HG03135 (cell line): ENCODE measurements around the gene EXOC4.

ENCODE experiments used
- ATAC-seq: cut with Tn5 transposase; IDR thresholded peaks from one replicate; pipeline ENCODE4 v1.9.1; 2021; ENCODE audit warnings: mild to moderate bottlenecking, moderate library complexity; ENCODE audit not compliant: unreplicated experiment

EXOC4 gene

GRCh38 chr7:133741078-133741477 is 488.2 kb downstream of the EXOC4 start:
- ATAC-seq, result no peak

GRCh38 chr7:133741703-133742102 is 488.8 kb downstream of the EXOC4 start:
- ATAC-seq, result no peak

GRCh38 chr7:133742709-133743538 is 490.0 kb downstream of the EXOC4 start:
- ATAC-seq, result no peak

DNA sequence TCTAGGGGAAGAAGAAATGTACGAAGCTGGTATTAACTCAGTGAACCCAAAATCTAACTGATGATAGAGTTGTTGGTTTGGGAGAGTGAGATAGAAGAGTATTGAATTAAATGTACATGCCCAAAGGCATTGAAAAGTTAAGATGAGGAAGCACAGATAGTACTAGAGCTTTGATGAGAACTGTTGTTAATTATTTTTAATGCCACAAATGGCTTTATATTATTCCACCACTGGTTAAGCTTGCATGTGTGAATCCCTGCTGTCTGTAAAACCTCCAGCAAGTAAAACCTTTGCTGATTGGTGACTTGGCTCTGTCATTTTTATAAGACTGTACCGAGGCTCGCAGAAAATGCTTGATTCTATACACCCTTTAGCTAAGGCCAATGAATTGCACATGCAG is 491.6 kb downstream of the EXOC4 start:
- ATAC-seq, result no peak

DNA sequence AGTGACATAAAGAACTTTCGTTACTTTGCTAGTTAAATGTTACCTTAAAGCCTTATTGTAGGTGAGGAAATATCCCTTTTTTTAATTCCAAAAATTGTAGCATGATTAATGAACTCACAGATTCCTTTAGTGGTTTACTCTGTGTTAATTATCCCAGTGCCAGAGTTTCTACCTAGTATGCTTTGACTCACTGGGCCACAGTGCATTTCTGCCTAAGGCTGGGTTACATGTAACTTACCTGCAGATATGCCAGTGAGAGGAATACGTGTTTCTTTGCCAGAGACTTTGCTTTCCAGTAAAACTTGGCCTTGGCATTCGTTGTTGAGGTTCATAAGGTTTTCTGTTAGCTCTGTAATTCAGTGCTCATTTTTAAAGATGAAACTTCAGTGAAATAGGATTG is 493.4 kb downstream of the EXOC4 start:
- no peak for ATAC-seq

DNA sequence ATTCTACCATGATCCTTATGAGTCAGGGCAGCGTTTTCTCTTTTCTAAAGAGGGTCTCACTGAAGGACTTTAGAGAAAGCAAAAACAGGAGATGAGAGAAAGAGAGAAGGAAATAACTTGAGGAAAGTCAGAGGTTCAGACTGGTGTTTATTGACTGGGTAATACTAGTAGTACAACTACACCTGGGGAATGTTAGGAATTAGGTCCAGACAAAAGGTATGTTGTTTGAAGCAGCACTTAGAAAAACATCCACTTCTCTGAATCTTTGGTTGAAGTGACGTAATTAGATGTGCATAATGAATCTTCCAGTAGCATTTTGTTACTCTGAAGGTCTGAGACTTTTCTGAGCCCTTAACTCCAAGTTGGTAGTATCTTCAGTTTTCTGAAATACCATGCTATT is 494.0 kb downstream of the EXOC4 start:
- ATAC-seq, result no peak

DNA sequence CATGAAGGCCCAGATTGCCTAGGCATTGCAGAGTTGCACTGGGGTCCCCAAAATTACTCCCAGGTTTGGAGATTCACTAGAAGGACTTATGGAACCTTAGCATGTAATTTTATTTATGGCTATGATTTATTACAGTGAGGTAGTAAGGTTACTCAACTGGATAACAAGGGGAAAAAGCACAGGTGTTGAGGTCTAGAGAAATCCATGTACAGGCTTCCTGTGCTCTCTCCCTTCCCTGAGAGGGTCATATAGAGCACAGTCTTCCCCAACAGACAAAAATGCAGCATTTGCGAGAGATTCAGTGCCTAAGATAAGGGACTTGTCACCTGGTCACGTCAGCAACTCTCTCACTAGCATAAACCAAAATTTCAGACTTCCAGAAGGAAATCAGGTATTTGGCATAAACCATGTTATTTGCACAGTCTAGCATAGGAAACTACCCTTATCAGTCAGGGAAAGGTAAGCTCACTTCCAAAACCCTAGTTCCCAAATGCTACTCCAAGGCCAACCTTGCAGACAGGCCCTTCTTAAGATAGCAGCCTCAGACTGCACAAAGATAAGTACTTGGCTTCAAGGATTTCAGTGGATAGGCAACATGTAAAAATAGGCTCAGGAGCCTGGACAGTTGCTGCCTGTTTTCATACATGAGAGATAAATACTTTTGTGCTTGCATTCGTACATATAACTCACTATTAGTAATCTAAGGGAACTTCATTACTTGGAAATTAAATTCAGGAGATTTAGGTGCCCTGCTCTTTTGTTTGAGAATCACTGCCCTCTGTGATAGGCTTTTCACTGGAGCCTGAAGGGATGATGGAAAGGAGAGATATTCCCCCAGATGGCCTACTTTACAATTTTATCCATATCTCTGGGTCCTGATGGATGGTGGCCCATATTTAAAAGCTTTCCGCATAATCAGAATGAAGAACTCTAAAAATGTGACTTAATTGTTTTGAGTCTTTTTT is 495.8 kb downstream of the EXOC4 start:
- ATAC-seq, result no peak

GRCh38 chr7:133750287-133750686 is 497.4 kb downstream of the EXOC4 start:
- ATAC-seq, result no peak

- no peak for ATAC-seq
Measured at GRCh38 chr7:133751079-133751478, 498.2 kb downstream of the EXOC4 start.

- no peak for ATAC-seq
Measured at GRCh38 chr7:133753513-133753912, 500.6 kb downstream of the EXOC4 start.

DNA sequence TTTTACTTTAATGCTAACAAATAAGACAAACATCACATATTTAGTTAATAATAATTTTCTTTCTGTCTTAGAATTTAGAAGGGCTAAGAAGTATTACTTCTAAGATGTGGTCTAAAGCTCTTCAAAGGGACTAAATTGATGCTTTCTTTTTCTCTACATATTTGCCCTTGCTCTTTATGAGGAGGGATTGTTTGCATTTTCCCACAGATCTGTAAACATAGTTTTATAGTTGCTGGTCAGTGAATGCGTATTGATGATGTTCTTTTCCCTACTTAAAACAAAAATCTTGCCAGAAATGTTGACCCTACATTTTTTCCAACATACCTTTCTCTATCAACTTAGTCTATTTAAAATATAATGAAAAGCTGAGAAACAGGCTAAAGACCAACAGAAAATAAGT is 501.8 kb downstream of the EXOC4 start:
- ATAC-seq, result no peak

- no peak for ATAC-seq
Measured at GRCh38 chr7:133755901-133756300, 503.0 kb downstream of the EXOC4 start.

GRCh38 chr7:133761443-133761842 is 508.6 kb downstream of the EXOC4 start:
- no peak for ATAC-seq

GRCh38 chr7:133763076-133763640 is 510.3 kb downstream of the EXOC4 start:
- no peak for ATAC-seq

DNA sequence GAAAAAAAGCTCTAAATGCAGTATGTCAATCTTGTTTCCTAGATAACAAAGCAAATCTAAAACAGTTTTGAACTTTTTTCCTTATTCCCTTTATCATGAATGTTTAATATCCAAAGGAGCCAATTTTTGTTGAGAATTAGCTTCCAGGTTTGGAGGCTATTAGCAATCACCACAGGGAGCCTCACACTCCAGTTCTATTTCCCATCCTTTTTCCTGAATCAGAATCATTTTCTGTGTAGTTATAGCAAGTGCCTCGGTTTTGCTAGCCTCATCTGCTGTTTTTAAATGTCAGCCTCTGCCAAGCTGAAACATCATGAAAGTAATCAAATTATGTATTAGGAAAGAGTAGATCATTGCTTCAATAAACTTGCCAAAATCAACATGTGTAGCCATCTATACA is 516.8 kb downstream of the EXOC4 start:
- ATAC-seq, result no peak

DNA sequence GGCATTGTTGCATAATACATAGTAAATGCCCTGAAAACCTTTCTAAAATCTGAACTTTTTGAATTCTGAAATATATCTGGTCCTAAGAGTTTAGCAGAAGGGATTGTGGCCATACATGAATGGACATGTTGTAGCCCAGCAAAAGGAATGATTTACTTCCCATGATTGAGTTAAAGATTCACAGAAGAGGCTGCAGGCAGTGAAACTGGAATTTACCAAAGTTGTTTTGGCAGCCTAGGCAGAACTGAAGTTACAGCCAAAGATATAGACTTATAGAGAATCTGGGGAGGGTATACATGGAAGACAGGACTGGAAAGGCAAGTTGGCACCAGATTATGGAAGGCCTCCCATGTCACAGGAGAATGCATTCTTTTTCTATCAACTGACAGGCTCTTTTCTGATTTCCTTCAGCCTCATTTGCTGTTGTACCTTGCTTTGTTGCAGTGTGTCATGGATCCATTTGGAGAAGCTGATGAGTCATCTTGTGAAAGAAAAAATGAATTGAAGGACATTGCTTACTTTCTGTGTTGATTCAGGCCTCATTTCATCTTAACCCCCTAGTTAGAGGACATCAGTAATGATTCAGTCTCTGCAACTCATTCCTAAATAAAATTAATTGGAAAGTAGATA is 518.1 kb downstream of the EXOC4 start:
- ATAC-seq, result no peak

GRCh38 chr7:133771788-133772419 is 519.0 kb downstream of the EXOC4 start:
- no peak for ATAC-seq

- no peak for ATAC-seq
Measured at GRCh38 chr7:133773601-133774000, 520.7 kb downstream of the EXOC4 start.

DNA sequence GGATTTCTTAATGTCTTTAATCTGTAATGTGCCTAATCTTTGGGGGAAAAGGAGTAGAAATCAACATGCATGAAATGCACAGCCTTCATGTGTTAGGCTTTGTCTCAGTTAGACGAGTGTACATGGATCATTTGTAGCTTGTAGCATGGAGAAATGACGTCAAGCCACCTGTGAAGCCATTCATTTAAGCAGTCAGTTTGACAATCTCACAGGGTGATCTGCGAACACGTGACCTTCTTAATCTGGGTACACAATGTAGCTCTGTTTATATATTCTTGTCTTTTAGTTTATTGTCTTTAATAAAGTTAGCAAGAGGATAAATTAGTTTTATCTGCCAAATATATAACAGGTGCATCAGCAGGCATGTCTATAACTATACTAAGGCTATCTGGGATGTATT is 522.3 kb downstream of the EXOC4 start:
- no peak for ATAC-seq

- no peak for ATAC-seq
Measured at GRCh38 chr7:133776266-133776665, 523.4 kb downstream of the EXOC4 start.

DNA sequence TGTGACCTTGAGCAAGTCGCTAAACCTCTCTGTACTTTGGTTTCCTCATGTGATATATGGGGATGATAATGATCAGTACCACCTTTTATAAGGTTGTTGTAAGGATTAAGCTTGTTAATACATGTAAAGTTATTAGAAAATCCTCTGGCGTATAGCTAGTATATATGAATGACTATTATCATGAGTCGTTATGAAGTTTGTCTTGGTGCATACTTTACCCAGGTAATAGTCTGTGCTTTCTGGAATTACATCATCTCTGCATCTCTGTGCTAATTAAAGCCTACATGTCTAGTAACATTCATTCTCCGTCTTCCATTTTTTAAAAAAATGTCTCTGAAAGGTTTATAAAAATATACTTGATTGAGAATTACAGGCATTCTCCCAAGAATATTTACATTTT is 524.8 kb downstream of the EXOC4 start:
- ATAC-seq, result no peak
